Progenitor cell of endocrine pancreas (in vitro differentiated cells): Measurements from ENCODE around the gene TXNRD1. TPM values are rescaled to one million over a fixed set of nuclear protein-coding genes. Genes with fewer than 3 reads are reported as not detected.

Source experiments
- total RNA-seq: library from RNA; stranded (reverse); gene quantifications from 2 replicates; pipeline ENCODE4 v1.2.1, GENCODE V29; 2021

Gene TXNRD1
- total RNA-seq, 1 donor from 2014 or later = 116 TPM

Other genes with a start within 250 kb of the TXNRD1 start
- gene TDG, start 249.9 kb upstream of the TXNRD1 start, total RNA-seq = 52.9 and 61.9 TPM in 2 replicates
- 0.46 and 0.80 TPM in 2 replicates for gene GLT8D2, start 165.6 kb upstream of the TXNRD1 start, total RNA-seq
- 10.2 and 11.4 TPM in 2 replicates for gene HCFC2, start 151.2 kb upstream of the TXNRD1 start, total RNA-seq
- 35.2 and 36.2 TPM in 2 replicates for gene NFYB, start 77.6 kb upstream of the TXNRD1 start, total RNA-seq
- 2.8 and 2.9 TPM in 2 replicates for gene EID3, start 88.0 kb downstream of the TXNRD1 start, total RNA-seq
- gene CHST11, start 241.2 kb downstream of the TXNRD1 start, total RNA-seq = 10.5 and 11.4 TPM in 2 replicates